CD4-positive, alpha-beta T cell (primary cell): ENCODE results near the gene RGMB. TPM values are rescaled to one million over a fixed set of nuclear protein-coding genes. Genes with fewer than 3 reads are reported as not detected.

Experiments used
- ATAC-seq: fragments of 200-7000 bp; cut with Tn5 transposase; one replicate; pipeline ENCODE4 v1.10.0; 2022; ENCODE audit warnings: mild to moderate bottlenecking; ENCODE audit not compliant: poor library complexity
- CTCF ChIA-PET: fragments of 350-600 bp; sonication (Branson Sonifier 250); formaldehyde crosslinking; loops from one replicate; lab custom pipeline; 2021; ENCODE audit warnings: antibody characterized with exemption, inconsistent platforms; lab: Charles Lee
- POLR2A ChIA-PET: fragments of 350-600 bp; sonication (Branson Sonifier 250); formaldehyde crosslinking; loops from one replicate; lab custom pipeline; 2021; ENCODE audit warnings: antibody characterized with exemption, inconsistent platforms; lab: Charles Lee
- DNase-seq, 14 experiments: peaks; one replicate each; pipeline ENCODE4 v3.0.0-alpha.2; 2013 to 2020; ENCODE audit warnings: mixed read lengths in 2 of 14
- H3K27ac ChIP-seq, 2 donors: one replicate each; pipeline versions ENCODE4 v1.5.1 to v1.7.0; 2013; ENCODE audit warnings: low read length in 2 of 2, low read depth in 1 of 2, mild to moderate bottlenecking in 1 of 2
- H3K27me3 ChIP-seq, 2 experiments: 1 replicate in 1 of 2; 2 replicates in 1 of 2; pipeline versions ENCODE4 v1.6.1 to v1.7.0; 2013; ENCODE audit warnings: low read length in 2 of 2, control low read depth in 1 of 2, mild to moderate bottlenecking in 1 of 2, moderate library complexity in 1 of 2; ENCODE audit not compliant: insufficient read depth in 2 of 2, control insufficient read depth in 1 of 2
- H3K36me3 ChIP-seq: one replicate; pipeline ENCODE4 v1.6.1; 2013; ENCODE audit warnings: low read length, control low read depth; ENCODE audit not compliant: insufficient read depth
- H3K4me1 ChIP-seq: one replicate; pipeline ENCODE4 v1.6.1; 2013; ENCODE audit warnings: low read length, control low read depth; ENCODE audit not compliant: insufficient read depth
- H3K4me3 ChIP-seq: one replicate; pipeline ENCODE4 v1.5.1; 2013; ENCODE audit warnings: mild to moderate bottlenecking, low read length, moderate library complexity
- H3K9me3 ChIP-seq, 2 experiments: 1 replicate in 1 of 2; 2 replicates in 1 of 2; pipeline versions ENCODE4 v1.6.1 to v1.7.0; 2013; ENCODE audit warnings: low read length in 2 of 2, mild to moderate bottlenecking in 2 of 2, control low read depth in 1 of 2, moderate library complexity in 1 of 2; ENCODE audit not compliant: control insufficient read depth in 1 of 2, insufficient read depth in 1 of 2
- H3K27ac Mint-ChIP-seq: one replicate; pipeline ENCODE4 v1.8.0; 2020; ENCODE audit warnings: mixed read lengths
- H3K27me3 Mint-ChIP-seq: one replicate; pipeline ENCODE4 v1.8.0; 2021; ENCODE audit warnings: mixed read lengths
- H3K36me3 Mint-ChIP-seq: one replicate; pipeline ENCODE4 v1.8.0; 2021; ENCODE audit warnings: low read depth, mixed read lengths
- H3K4me1 Mint-ChIP-seq: one replicate; pipeline ENCODE4 v1.8.0; 2021; ENCODE audit warnings: low read depth, mixed read lengths
- H3K4me3 Mint-ChIP-seq: one replicate; pipeline ENCODE4 v1.8.0; 2020; ENCODE audit warnings: mild to moderate bottlenecking, mixed read lengths
- H3K9me3 Mint-ChIP-seq: one replicate; pipeline ENCODE4 v1.8.0; 2020; ENCODE audit warnings: mixed read lengths
- CTCF ChIP-seq: fragments of 200-600 bp; IDR thresholded peaks from one replicate; pipeline ENCODE4 v1.8.0; 2022; ENCODE audit warnings: antibody characterized with exemption, mild to moderate bottlenecking
- intact Hi-C, 2 experiments: fragments of 100-400 bp; cut with DNase I in 1 of 2; cut with micrococcal nuclease in 1 of 2; formaldehyde crosslinking; loops; one replicate each; pipeline versions ENCODE4 v1.15.1 to v1.9.0; 2023 to 2025; cut with DNase I, micrococcal nuclease
- total RNA-seq, 174 experiments: library from RNA in 2 of 174; stranded (reverse) in 2 of 174; gene quantifications; one replicate each; pipeline ENCODE4 v1.2.3 and lab custom pipeline; 2021 to 2026

Gene RGMB
- total RNA-seq, 2 experiments from 2014 or later = 15.8 to 15.9 TPM

GRCh38 chr5:98772415-98773213, 849 bp upstream of the RGMB start:
- Mint-ChIP-seq H3K9me3 (no peaks in the 10 kb centered on the region), H3K4me3 (peak overlapping the region; percentile 99), H3K36me3 (peaks cover 13% of the 10 kb centered on the region), H3K27ac (peak overlapping the region; percentile 86), H3K4me1 (peaks cover 70% of the 10 kb centered on the region), H3K27me3 (peaks cover 24% of the 10 kb centered on the region)
- CTCF ChIA-PET = interaction anchor here (0.6 to 2.9 kb wide), 2 partner anchors 24 to 31 kb away, joined by 3 to 12 read pairs; no protein-coding TSS in a partner anchor
- DNase-seq = peak; percentile 28 to 84 (median 52)
- intact Hi-C loops = loop anchor here (2.0 to 10.0 kb wide), 5 partner anchors 24 to 1968 kb away; partner anchors contain the start of genes CHD1 (in 1 of the 2), ERAP1 (in 1 of the 2) and LNPEP (in 1 of the 2)
- peaks cover 52% of the 10 kb centered on the region for H3K4me1 ChIP-seq
- ATAC-seq = peak; percentile 46
- H3K4me3 ChIP-seq = peak overlapping the region; percentile 74
- peaks cover 0 to 6% of the 10 kb centered on the region in 2 experiments for H3K9me3 ChIP-seq
- no peak for TF ChIP-seq CTCF
- no peaks in the 10 kb centered on the region for H3K36me3 ChIP-seq
- peaks cover 0 to 22% of the 10 kb centered on the region in 2 experiments for H3K27me3 ChIP-seq
- H3K27ac ChIP-seq = peak overlapping the region; percentile 10 to 16
- POLR2A ChIA-PET = interaction anchor here (1.2 to 2.3 kb wide), 4 partner anchors 154 to 1896 kb away, joined by 3 to 17 read pairs (median 3); partner anchors contain the start of genes CHD1 and ERAP2

GRCh38 chr5:98773214-98773463, 324 bp upstream of the RGMB start:
- ATAC-seq (no peak), DNase-seq (no peak)
- Mint-ChIP-seq H3K9me3 (no peaks in the 10 kb centered on the region), H3K36me3 (peaks cover 13% of the 10 kb centered on the region), H3K4me1 (peaks cover 74% of the 10 kb centered on the region), H3K27ac (peak overlapping the region; percentile 86), H3K27me3 (peaks cover 19% of the 10 kb centered on the region), H3K4me3 (peak overlapping the region; percentile 99)
- H3K36me3 ChIP-seq = no peaks in the 10 kb centered on the region
- POLR2A ChIA-PET = interaction anchor here (1.2 to 2.3 kb wide), 3 partner anchors 154 to 160 kb away, joined by 3 to 17 read pairs (median 3); partner anchors contain the start of gene CHD1
- TF ChIP-seq CTCF = no peak
- H3K9me3 ChIP-seq = peaks cover 0 to 6% of the 10 kb centered on the region in 2 experiments
- peak overlapping the region; percentile 74 for H3K4me3 ChIP-seq
- CTCF ChIA-PET = interaction anchor here (0.6 to 2.9 kb wide), 2 partner anchors 23 to 30 kb away, joined by 3 to 12 read pairs; no protein-coding TSS in a partner anchor
- H3K27ac ChIP-seq = peak overlapping the region; percentile 10 to 16
- peaks cover 50% of the 10 kb centered on the region for H3K4me1 ChIP-seq
- intact Hi-C loops = loop anchor here (2.0 to 10.0 kb wide), 5 partner anchors 24 to 1968 kb away; partner anchors contain the start of genes CHD1 (in 1 of the 2), ERAP1 (in 1 of the 2) and LNPEP (in 1 of the 2)
- H3K27me3 ChIP-seq = peaks cover 0 to 17% of the 10 kb centered on the region in 2 experiments

GRCh38 chr5:98774192-98775033, 950 bp downstream of the RGMB start:
- H3K27me3 ChIP-seq = peaks cover 0 to 6% of the 10 kb centered on the region in 2 experiments
- POLR2A ChIA-PET = interaction anchor here (1.2 kb wide), 2 partner anchors 154 to 159 kb away, joined by 3 read pairs; partner anchors contain the start of gene CHD1
- no peak for TF ChIP-seq CTCF
- no peaks in the 10 kb centered on the region for H3K9me3 Mint-ChIP-seq
- peaks cover 71% of the 10 kb centered on the region for H3K4me1 Mint-ChIP-seq
- H3K27ac Mint-ChIP-seq = peak overlapping the region; percentile 87
- peaks cover 15% of the 10 kb centered on the region for H3K36me3 Mint-ChIP-seq
- intact Hi-C loops = loop anchor here (5.0 to 10.0 kb wide), 6 partner anchors 148 to 1970 kb away; partner anchors contain the start of genes CHD1 (in 1 of the 2), ERAP1 (in 1 of the 2) and LNPEP (in 1 of the 2)
- H3K36me3 ChIP-seq = no peaks in the 10 kb centered on the region
- peaks cover 38% of the 10 kb centered on the region for H3K4me1 ChIP-seq
- peak; percentile 25 to 70 (median 52) for DNase-seq
- peak overlapping the region; percentile 4 to 61 for H3K27ac ChIP-seq
- peak overlapping the region; percentile 74 for H3K4me3 ChIP-seq
- CTCF ChIA-PET = interaction anchor here (2.2 kb wide), 1 partner anchor 22 kb away, joined by 4 read pairs; no protein-coding TSS in a partner anchor
- H3K9me3 ChIP-seq = peaks cover 0 to 6% of the 10 kb centered on the region in 2 experiments
- peaks cover 12% of the 10 kb centered on the region for H3K27me3 Mint-ChIP-seq
- H3K4me3 Mint-ChIP-seq = peak overlapping the region; percentile 89
- peak; percentile 7 for ATAC-seq
